Middle frontal gyrus (tissue), 1 donor: ENCODE results near the gene TMEM203.

Experiments used
- DNase-seq: peaks from one replicate; pipeline ENCODE4 v3.0.0-alpha.2; 2015; ENCODE audit warnings: low spot score; ENCODE audit errors: extremely low spot score

The TMEM203 gene

DNA sequence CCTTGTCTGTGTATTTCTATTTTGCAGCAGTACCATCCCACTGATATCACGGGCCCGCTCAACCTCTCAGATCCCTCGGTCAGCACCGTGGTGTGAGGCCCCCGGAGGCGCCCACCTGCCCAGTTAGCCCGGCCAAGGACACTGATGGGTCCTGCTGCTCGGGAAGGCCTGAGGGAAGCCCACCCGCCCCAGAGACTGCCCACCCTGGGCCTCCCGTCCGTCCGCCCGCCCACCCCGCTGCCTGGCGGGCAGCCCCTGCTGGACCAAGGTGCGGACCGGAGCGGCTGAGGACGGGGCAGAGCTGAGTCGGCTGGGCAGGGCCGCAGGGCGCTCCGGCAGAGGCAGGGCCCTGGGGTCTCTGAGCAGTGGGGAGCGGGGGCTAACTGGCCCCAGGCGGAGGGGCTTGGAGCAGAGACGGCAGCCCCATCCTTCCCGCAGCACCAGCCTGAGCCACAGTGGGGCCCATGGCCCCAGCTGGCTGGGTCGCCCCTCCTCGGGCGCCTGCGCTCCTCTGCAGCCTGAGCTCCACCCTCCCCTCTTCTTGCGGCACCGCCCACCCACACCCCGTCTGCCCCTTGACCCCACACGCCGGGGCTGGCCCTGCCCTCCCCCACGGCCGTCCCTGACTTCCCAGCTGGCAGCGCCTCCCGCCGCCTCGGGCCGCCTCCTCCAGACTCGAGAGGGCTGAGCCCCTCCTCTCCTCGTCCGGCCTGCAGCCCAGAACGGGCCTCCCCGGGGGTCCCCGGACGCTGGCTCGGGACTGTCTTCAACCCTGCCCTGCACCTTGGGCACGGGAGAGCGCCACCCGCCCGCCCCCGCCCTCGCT, 37.5 kb downstream of the TMEM203 start:
- no peak for DNase-seq

- DNase-seq = no peak
These were observed 38.1 kb downstream of the TMEM203 start for GRCh38 chr9:137167277-137167746.

- no peak for DNase-seq
These were observed 38.8 kb downstream of the TMEM203 start for GRCh38 chr9:137166380-137167229.

GRCh38 chr9:137165250-137165836, 40.1 kb downstream of the TMEM203 start:
- no peak for DNase-seq

- no peak for DNase-seq
These were observed 40.8 kb downstream of the TMEM203 start for GRCh38 chr9:137164370-137165249.

DNA sequence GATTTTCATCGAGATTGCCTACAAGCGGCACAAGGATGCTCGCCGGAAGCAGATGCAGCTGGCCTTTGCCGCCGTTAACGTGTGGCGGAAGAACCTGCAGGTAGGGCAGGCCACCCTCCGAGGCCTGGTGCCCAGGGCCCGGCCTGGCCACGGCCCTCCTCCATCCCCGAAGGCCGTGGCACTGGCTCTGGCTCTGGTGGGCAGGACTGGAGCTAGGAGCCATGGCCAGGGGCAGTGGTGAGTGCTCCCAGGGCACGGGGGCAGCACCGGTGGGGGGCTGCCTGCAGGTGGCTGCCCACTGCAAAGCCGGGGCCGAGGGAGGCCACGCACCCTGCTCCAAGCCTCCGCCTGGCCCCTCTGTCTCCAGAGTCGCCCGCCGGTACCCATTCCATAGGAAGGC, 41.6 kb downstream of the TMEM203 start:
- DNase-seq = no peak

DNA sequence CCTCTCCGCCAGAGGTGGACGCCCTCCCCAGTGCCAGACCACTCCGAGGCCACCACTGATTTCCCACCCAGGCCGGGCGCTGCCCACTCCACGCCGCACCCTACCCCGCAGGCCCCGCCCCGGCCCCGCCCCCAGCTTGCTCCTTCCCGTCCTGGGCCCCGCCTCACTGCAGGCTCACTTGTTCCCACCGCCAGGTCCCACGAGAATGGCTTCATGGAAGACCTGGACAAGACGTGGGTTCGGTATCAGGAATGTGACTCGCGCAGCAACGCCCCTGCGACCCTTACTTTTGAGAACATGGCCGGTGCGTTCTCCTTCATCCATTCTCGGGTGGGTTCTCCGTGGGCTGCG, 42.1 kb downstream of the TMEM203 start:
- no peak for DNase-seq

GRCh38 chr9:137162505-137163364, 42.7 kb downstream of the TMEM203 start:
- DNase-seq = no peak

DNA sequence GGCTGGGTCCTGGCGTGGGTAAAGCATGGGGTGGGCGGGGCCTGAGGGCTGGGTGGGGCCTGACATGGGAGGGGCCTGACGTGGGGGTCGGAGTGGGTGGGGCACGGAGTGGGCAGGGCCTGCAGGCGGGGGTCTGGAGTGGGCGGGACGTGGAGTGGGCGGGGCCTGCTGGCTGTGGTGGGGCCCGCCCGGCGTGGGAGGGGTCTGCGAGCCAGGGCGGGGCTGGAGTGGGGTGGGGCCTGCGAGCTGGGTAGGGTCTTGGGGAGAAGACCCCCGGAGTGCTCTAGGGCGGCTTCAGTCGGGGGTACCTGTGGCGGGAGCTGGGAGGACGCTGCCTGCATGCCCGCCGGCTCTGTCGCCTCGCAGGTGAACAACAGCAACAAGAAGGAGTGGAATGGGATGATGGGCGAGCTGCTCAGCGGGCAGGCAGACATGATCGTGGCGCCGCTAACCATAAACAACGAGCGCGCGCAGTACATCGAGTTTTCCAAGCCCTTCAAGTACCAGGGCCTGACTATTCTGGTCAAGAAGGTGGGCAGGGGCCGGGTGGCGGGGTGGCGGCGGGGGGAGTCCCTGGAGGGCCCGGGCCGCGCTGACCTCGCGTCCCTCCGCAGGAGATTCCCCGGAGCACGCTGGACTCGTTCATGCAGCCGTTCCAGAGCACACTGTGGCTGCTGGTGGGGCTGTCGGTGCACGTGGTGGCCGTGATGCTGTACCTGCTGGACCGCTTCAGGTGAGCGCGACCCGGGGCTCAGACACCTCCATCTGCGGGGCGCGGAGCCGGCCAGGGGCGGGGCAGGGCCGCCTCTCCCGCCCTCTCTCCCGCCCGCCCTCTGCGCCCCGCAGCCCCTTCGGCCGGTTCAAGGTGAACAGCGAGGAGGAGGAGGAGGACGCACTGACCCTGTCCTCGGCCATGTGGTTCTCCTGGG, 43.6 kb downstream of the TMEM203 start:
- no peak for DNase-seq

- DNase-seq = no peak
These were observed 44.5 kb downstream of the TMEM203 start for GRCh38 chr9:137160716-137161557.

DNA sequence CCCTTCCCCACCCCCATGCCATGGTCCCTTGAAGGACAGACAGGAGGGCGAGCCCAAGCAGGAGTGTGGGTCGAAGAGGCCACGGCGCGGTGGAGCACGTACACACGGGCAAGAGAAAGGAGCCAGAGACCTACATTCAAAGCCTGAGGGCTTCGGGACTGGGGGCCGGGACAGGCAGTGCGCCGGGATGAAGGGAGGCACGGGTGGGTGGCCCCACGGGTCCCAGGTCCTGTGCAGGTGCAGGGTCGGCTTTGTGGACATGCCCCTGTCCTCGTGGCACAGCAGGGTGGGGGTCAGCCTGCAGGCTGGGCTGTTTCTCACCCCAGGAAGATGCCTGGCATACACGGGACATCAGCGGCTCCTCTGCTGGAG, 45.4 kb downstream of the TMEM203 start:
- no peak for DNase-seq

GRCh38 chr9:137159105-137160053, 46.1 kb downstream of the TMEM203 start:
- no peak for DNase-seq

DNA sequence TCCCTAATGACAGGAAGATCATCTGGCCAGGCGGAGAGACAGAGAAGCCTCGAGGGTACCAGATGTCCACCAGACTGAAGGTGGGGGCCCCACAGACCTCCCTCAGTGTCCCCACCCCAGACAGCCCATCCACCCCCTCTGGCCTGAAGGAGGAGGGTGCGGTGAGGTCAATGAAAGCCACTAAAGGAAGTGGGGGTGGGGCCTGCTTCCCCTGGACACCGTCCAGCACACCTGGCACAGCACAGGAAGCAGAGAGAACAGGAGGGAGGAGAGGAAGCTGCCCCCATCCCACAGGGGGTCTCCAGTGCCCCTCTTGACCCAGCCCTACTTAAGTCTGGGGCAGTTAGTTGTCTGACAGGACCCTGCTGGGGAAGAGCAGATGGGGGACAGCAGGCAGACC, 46.8 kb downstream of the TMEM203 start:
- no peak for DNase-seq

GRCh38 chr9:137157618-137158415, 47.6 kb downstream of the TMEM203 start:
- DNase-seq = no peak

GRCh38 chr9:137156567-137157375, 48.7 kb downstream of the TMEM203 start:
- no peak for DNase-seq
